Measurements from ENCODE around the gene NOL3.

The NOL3 gene

DNA sequence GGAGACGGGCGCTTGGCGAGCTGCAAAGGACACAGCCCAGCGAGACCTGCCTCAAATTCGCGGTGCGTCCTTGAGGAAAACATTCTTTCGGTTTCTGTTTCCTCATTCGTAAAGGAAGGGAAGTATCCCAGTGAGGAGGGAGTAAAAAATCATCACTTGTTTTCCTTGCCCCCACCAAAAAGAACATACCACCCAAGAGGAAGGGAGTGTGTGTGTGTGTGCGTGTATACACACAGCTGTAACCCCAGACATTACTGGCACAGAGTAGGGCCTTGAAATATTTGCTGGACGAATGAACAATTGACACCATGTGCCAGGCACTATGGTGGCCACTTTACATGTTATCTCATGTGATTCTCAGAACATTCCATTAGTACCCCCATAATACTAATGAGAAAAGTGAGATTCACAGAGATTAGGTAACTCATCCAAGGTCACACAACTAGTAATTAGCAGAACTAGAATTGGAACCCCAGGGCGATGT, 15.4 kb downstream of the NOL3 start:
- TF ChIP-seq YY1 (IDR thresholded peaks at IDR 0.05; ENCODE audit: low read depth) (no peak), EGR1 (IDR thresholded peaks at IDR 0.05) (no peak), TAF1 (IDR thresholded peaks at IDR 0.05; ENCODE audit: low read depth) (no peak), FOXM1 (IDR thresholded peaks at IDR 0.05; ENCODE audit: borderline replicate concordance, low read depth) (no peak), NFIC (IDR thresholded peaks at IDR 0.05) (no peak), ZBTB7A (IDR thresholded peaks at IDR 0.05; ENCODE audit: low read depth) (no peak), EP300 (IDR thresholded peaks at IDR 0.05; ENCODE audit: borderline replicate concordance) (no peak), RAD21 (IDR thresholded peaks at IDR 0.05; ENCODE audit: low read depth) (no peak), TCF12 (IDR thresholded peaks at IDR 0.05; ENCODE audit: low read depth) (no peak), CEBPB (IDR thresholded peaks at IDR 0.05) (no peak), TEAD4 (IDR thresholded peaks at IDR 0.05) (no peak), CREB1 (IDR thresholded peaks at IDR 0.05; ENCODE audit: low read depth) (no peak)
- TF ChIP-seq, protein P1, sequence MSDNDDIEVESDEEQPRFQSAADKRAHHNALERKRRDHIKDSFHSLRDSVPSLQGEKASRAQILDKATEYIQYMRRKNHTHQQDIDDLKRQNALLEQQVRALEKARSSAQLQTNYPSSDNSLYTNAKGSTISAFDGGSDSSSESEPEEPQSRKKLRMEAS (IDR thresholded peaks at IDR 0.05) = no peak
- TF ChIP-seq, protein P2, sequence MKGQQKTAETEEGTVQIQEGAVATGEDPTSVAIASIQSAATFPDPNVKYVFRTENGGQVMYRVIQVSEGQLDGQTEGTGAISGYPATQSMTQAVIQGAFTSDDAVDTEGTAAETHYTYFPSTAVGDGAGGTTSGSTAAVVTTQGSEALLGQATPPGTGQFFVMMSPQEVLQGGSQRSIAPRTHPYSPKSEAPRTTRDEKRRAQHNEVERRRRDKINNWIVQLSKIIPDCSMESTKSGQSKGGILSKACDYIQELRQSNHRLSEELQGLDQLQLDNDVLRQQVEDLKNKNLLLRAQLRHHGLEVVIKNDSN (IDR thresholded peaks at IDR 0.05) = no peak
- TF ChIP-seq, protein P3, sequence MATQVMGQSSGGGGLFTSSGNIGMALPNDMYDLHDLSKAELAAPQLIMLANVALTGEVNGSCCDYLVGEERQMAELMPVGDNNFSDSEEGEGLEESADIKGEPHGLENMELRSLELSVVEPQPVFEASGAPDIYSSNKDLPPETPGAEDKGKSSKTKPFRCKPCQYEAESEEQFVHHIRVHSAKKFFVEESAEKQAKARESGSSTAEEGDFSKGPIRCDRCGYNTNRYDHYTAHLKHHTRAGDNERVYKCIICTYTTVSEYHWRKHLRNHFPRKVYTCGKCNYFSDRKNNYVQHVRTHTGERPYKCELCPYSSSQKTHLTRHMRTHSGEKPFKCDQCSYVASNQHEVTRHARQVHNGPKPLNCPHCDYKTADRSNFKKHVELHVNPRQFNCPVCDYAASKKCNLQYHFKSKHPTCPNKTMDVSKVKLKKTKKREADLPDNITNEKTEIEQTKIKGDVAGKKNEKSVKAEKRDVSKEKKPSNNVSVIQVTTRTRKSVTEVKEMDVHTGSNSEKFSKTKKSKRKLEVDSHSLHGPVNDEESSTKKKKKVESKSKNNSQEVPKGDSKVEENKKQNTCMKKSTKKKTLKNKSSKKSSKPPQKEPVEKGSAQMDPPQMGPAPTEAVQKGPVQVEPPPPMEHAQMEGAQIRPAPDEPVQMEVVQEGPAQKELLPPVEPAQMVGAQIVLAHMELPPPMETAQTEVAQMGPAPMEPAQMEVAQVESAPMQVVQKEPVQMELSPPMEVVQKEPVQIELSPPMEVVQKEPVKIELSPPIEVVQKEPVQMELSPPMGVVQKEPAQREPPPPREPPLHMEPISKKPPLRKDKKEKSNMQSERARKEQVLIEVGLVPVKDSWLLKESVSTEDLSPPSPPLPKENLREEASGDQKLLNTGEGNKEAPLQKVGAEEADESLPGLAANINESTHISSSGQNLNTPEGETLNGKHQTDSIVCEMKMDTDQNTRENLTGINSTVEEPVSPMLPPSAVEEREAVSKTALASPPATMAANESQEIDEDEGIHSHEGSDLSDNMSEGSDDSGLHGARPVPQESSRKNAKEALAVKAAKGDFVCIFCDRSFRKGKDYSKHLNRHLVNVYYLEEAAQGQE (IDR thresholded peaks at IDR 0.05; ENCODE audit: low read depth) = no peak

DNA sequence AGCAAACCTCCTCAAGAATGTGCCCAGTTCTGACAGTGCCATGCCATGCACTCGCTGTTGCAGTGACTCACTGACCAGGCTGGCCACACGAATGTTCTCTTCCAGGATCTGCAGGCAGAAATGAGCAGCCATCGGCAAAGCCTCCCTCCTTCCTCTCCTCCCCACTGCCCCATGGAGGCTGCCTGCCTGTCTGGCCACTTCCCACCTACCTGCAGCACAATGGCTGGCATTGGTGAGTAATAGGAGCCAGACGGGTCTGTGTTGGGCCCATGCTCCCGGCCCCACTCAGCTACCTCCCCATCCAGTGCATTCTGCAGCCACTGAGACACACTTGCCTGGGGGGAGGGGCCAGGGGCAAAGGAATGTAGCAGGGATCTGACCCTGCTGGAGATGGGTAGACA, 16.2 kb downstream of the NOL3 start:
- TF ChIP-seq RAD21 (IDR thresholded peaks at IDR 0.05; ENCODE audit: low read depth) (no peak), EGR1 (IDR thresholded peaks at IDR 0.05) (no peak)
- TF ChIP-seq, protein P2 (IDR thresholded peaks at IDR 0.05) = no peak
- TF ChIP-seq, protein P3 (IDR thresholded peaks at IDR 0.05; ENCODE audit: low read depth) = no peak

DNA sequence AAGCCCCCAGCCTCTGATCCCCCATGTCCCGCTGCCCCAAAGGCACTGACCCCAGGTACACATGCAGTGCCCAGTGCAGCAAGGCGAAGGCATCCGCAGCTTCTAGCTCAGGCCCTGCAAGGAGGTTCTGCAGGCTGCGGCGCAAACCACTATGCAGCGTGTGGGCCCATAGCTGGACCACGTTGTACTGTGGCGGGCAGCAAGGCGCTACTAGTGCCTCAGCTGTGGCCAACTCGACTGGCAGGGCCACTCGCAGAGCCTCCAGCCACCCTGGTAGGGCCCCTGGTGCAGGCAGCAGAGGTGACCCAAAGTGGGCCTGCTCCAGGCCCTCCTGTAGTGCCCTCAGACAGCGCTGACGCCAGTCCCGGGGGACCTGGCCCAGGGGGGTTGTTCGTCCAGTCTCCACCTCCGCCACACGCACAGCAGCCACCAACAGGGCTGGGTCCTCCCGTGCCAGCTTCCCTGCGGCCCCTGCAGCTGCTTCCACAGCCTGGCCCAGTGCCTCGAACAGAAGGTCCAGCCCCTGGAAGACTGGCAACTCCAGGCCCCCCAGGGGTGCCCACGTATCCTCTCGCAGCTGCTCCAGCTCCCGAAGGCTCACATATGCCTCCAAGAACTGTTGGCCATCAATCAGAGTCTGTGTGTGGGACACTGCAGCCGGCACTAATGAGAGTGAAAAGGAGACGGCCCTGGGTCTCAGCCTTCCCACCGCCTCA, 17.0 kb downstream of the NOL3 start:
- TF ChIP-seq, protein P2 (IDR thresholded peaks at IDR 0.05) = no peak
- no peak for TF ChIP-seq CEBPB (IDR thresholded peaks at IDR 0.05)
- TF ChIP-seq EGR1 (IDR thresholded peaks at IDR 0.05) = no peak
- TF ChIP-seq EP300 (IDR thresholded peaks at IDR 0.05; ENCODE audit: borderline replicate concordance) = no peak
- TF ChIP-seq, protein P1 (IDR thresholded peaks at IDR 0.05) = no peak
- no peak for TF ChIP-seq RAD21 (IDR thresholded peaks at IDR 0.05; ENCODE audit: low read depth)
- no peak for TF ChIP-seq TEAD4 (IDR thresholded peaks at IDR 0.05)
- TF ChIP-seq TAF1 (IDR thresholded peaks at IDR 0.05; ENCODE audit: low read depth) = no peak
- no peak for TF ChIP-seq TCF12 (IDR thresholded peaks at IDR 0.05; ENCODE audit: low read depth)
- no peak for TF ChIP-seq FOXM1 (IDR thresholded peaks at IDR 0.05; ENCODE audit: borderline replicate concordance, low read depth)
- no peak for TF ChIP-seq ZBTB7A (IDR thresholded peaks at IDR 0.05; ENCODE audit: low read depth)
- no peak for TF ChIP-seq CREB1 (IDR thresholded peaks at IDR 0.05; ENCODE audit: low read depth)
- no peak for TF ChIP-seq NFIC (IDR thresholded peaks at IDR 0.05)
- TF ChIP-seq, protein P3 (IDR thresholded peaks at IDR 0.05; ENCODE audit: low read depth) = no peak
- TF ChIP-seq YY1 (IDR thresholded peaks at IDR 0.05; ENCODE audit: low read depth) = no peak

DNA sequence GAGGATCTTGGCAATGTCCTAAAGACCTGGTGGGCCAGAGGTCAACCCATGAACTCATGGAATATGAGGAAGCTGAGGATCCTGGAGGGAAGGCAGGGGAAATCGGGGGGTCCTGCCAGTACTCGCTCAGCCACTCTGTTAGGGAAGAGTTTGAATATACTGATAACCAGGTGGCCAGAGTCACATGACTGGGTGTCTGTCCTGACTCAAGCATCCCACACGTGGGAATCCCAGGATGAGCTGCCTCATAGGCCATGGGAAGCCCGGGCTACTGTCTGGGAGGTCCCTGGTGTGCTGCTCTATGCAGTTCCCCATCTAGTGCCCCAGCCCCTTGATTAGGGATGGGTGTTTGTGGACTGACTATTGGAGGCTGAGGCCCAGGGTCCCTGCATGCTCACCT, 18.0 kb downstream of the NOL3 start:
- no peak for TF ChIP-seq YY1 (IDR thresholded peaks at IDR 0.05; ENCODE audit: low read depth)
- TF ChIP-seq NFIC (IDR thresholded peaks at IDR 0.05) = no peak
- no peak for TF ChIP-seq RAD21 (IDR thresholded peaks at IDR 0.05; ENCODE audit: low read depth)
- TF ChIP-seq TCF12 (IDR thresholded peaks at IDR 0.05; ENCODE audit: low read depth) = no peak
- TF ChIP-seq, protein P2 (IDR thresholded peaks at IDR 0.05) = no peak
